K562 (cell line): ENCODE results near the gene ARSK. TPM values are rescaled to one million over a fixed set of nuclear protein-coding genes. Genes with fewer than 3 reads are reported as not detected.

Experiments
- ATF7 ChIP-seq: fragments of 450-650 bp; IDR thresholded peaks from 2 replicates; pipeline ENCODE4 v1.7.1; 2014; ENCODE audit warnings: mild to moderate bottlenecking, moderate library complexity
- BDP1 ChIP-seq: IDR thresholded peaks from 3 replicates; pipeline ENCODE4 v1.6.1; 2011; ENCODE audit not compliant: insufficient read length, insufficient read depth
- CHD4 ChIP-seq: fragments of 200-600 bp; sonication (generic); IDR thresholded peaks from 3 replicates; pipeline ENCODE4 v1.6.1; 2012; ENCODE audit warnings: low read depth, mild to moderate bottlenecking, mixed read lengths, low read length, inconsistent platforms; ENCODE audit not compliant: insufficient read depth, insufficient replicate concordance, poor library complexity, severe bottlenecking
- CTBP1 ChIP-seq: fragments of 450-650 bp; IDR thresholded peaks from 2 replicates; pipeline ENCODE4 v1.6.1; 2016; ENCODE audit warnings: borderline replicate concordance
- HBP1 ChIP-seq: fragments of 450-650 bp; formaldehyde crosslinking; IDR thresholded peaks from 2 replicates; pipeline ENCODE4 v1.4.0; 2022; ENCODE audit warnings: missing genetic modification characterization
- HCFC1 ChIP-seq: IDR thresholded peaks from 2 replicates; pipeline ENCODE4 v1.6.1; 2012; ENCODE audit warnings: low read depth, low read length, improper control_type of control experiment
- HDAC8 ChIP-seq: fragments of 450-650 bp; IDR thresholded peaks from 2 replicates; pipeline ENCODE4 v1.6.1; 2016; ENCODE audit warnings: mild to moderate bottlenecking, missing genetic modification characterization, moderate library complexity, missing compliant biosample characterization
- HMGN3 ChIP-seq: IDR thresholded peaks from 2 replicates; pipeline ENCODE4 v1.6.1; 2011; ENCODE audit warnings: borderline replicate concordance, low read depth, mild to moderate bottlenecking, mixed read lengths, low read length; ENCODE audit not compliant: insufficient read length; ENCODE audit errors: extremely low read depth
- HMGXB4 ChIP-seq: sonication (generic); formaldehyde crosslinking; IDR thresholded peaks from 2 replicates; pipeline ENCODE4 v1.8.1; 2023; ENCODE audit warnings: mild to moderate bottlenecking, missing genetic modification reagents
- KLF6 ChIP-seq: fragments of 250-450 bp; sonication (Bioruptor Pico); IDR thresholded peaks from 2 replicates; pipeline ENCODE4 v1.4.0; 2020; ENCODE audit warnings: mild to moderate bottlenecking, moderate library complexity, borderline replicate concordance
- NFIX ChIP-seq: fragments of 250-450 bp; sonication (Bioruptor Pico); IDR thresholded peaks from 2 replicates; pipeline ENCODE4 v1.4.0; 2020; ENCODE audit warnings: low read depth, mild to moderate bottlenecking, moderate library complexity
- PHF21A ChIP-seq: fragments of 450-650 bp; IDR thresholded peaks from 2 replicates; pipeline ENCODE4 v1.6.1; 2017; ENCODE audit warnings: low read depth, borderline replicate concordance
- PTBP1 ChIP-seq: fragments of 200-400 bp; formaldehyde crosslinking; IDR thresholded peaks from 2 replicates; pipeline ENCODE4 v1.6.1; 2017; ENCODE audit warnings: low read depth, low read length
- SMAD4 ChIP-seq: fragments of 250-450 bp; sonication (Bioruptor Pico); conservative IDR thresholded peaks from 2 replicates; pipeline ENCODE4 v1.8.0; 2021; ENCODE audit warnings: inconsistent platforms, mild to moderate bottlenecking, moderate library complexity
- TFAP4 ChIP-seq: sonication (generic); formaldehyde crosslinking; IDR thresholded peaks from 2 replicates; pipeline ENCODE4 v1.8.0; 2022; ENCODE audit warnings: missing genetic modification reagents, mild to moderate bottlenecking, moderate library complexity, borderline replicate concordance
- USF2 ChIP-seq: sonication (generic); formaldehyde crosslinking; IDR thresholded peaks from 2 replicates; pipeline ENCODE4 v1.5.0; 2020; ENCODE audit warnings: missing genetic modification reagents
- ZBTB5 ChIP-seq: fragments of 450-650 bp; IDR thresholded peaks from 2 replicates; pipeline ENCODE4 v1.6.1; 2017; ENCODE audit warnings: antibody characterized with exemption
- ZNF311 ChIP-seq: fragments of 250-450 bp; sonication (Bioruptor Pico); IDR thresholded peaks from 2 replicates; pipeline ENCODE4 v1.4.0; 2020; ENCODE audit warnings: mild to moderate bottlenecking, moderate library complexity
- ZNF764 ChIP-seq: fragments of 250-450 bp; sonication (Bioruptor Pico); IDR thresholded peaks from 2 replicates; pipeline ENCODE4 v1.4.0; 2020; ENCODE audit warnings: low read depth, mild to moderate bottlenecking, moderate library complexity
- polyA plus RNA-seq, 8 experiments: library from polyadenylated mRNA; depleted of rRNA in 4 of 8; stranded (reverse) in 5 of 8; unstranded in 3 of 8; fragments of >200 nt; fragmentation: Nextera tagmentation in 2 of 8; fragmentation: Illumina TruSeq in 1 of 8; extraction: Ambion mirVana in 2 of 8; extraction: Trizol in 1 of 8; gene quantifications; 2 replicates each; pipeline versions ENCODE4 v1.2.1 to v1.2.3, GENCODE V29; 2011 to 2014; ENCODE audit warnings: inconsistent platforms in 1 of 8, missing spikeins in 1 of 8
- total RNA-seq, 7 experiments: library from RNA; depleted of rRNA in 6 of 7; stranded (reverse); fragments of >200 nt in 6 of 7; fragmentation: Illumina TruSeq in 2 of 7; extraction: Trizol in 2 of 7; gene quantifications; 2 replicates each; pipeline versions ENCODE4 v1.2.1 to v1.2.3, GENCODE V29; 2011 to 2021; ENCODE audit warnings: low replicate concordance in 1 of 7

Gene ARSK
- total and polyA plus RNA-seq, 9 of the 15 experiments (the other 6 are each of a cell fraction or from before 2014, with no cell fraction given), result 2.7 to 9.4 (median 7.1) TPM

GRCh38 chr5:95647886-95648860 is 93.3 kb downstream of the ARSK start (continued):
- TF ChIP-seq USF2 (CRISPR knock-in tag), result no peak
- no peak for TF ChIP-seq HBP1
- no peak for TF ChIP-seq PHF21A
- TF ChIP-seq HMGN3, result no peak
- TF ChIP-seq PTBP1, result no peak
- TF ChIP-seq HCFC1, result no peak
- TF ChIP-seq ZBTB5, result no peak
- no peak for TF ChIP-seq NFIX (CRISPR knock-in tag)
- TF ChIP-seq BDP1, result no peak
- peak; percentile 22; the same call in 1 of the 2 replicates for TF ChIP-seq CTBP1
- TF ChIP-seq ATF7, result peak; percentile 68; the same call in 1 of the 2 replicates
- no peak for TF ChIP-seq TFAP4 (CRISPR knock-in tag)
- no peak for TF ChIP-seq ZNF764
- TF ChIP-seq KLF6 (CRISPR knock-in tag), result no peak
- no peak for TF ChIP-seq HMGXB4
- TF ChIP-seq HDAC8 (tag), result no peak
- no peak for TF ChIP-seq SMAD4 (CRISPR knock-in tag)
- TF ChIP-seq ZNF311 (CRISPR knock-in tag), result no peak
- TF ChIP-seq CHD4, result no peak
